CD1c-positive myeloid dendritic cell (primary cell): Measurements from ENCODE around the gene LTBP1.
"Not testable (repeated sequence)": the region's sequence is repeated elsewhere in the genome, so short reads cannot be mapped to it uniquely, and the experiment has no call there.

Experiments
- DNase-seq: peaks from one replicate; pipeline ENCODE4 v3.0.0-alpha.2; 2016; ENCODE audit errors: extremely low spot score

LTBP1 gene

DNA sequence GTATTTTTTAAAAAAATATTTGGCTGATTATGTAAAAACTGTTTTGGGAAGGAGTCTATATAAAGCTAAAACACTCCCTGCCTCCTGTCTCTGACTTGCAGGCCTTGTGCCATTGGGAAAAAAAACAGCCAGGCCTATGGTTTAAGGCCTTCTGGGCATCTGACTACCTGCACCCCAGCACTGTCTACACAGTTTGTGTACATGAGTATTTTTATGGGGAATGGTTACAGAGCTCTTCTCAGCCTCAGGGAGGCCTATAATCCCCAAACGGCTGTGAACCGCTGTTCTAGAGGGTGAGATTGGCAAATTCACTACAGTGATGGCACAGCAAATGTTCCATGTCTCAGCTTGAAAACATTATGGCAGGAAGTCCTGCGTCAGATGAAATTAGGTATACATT lies 96.1 kb downstream of the LTBP1 start:
- DNase-seq = no peak

DNA sequence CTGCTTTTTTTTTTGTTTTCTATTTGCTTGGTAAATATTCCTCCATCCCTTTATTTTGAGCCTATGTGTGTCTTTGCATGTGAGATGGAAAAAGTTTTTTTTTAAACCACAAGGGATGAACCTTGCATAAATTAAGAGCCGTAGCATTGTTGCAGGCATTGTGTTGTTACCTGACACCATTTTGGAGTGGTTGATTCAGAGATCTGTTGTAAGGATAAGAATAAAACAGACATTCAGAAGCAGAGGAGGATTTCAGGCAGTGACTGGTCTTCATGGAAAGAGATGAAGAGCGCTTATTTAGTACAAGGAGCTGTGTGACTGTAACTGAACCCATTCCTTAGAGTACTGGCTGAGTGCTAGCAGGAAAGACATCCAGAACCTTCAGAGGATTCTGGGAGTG lies 101.2 kb downstream of the LTBP1 start:
- no peak for DNase-seq

DNA sequence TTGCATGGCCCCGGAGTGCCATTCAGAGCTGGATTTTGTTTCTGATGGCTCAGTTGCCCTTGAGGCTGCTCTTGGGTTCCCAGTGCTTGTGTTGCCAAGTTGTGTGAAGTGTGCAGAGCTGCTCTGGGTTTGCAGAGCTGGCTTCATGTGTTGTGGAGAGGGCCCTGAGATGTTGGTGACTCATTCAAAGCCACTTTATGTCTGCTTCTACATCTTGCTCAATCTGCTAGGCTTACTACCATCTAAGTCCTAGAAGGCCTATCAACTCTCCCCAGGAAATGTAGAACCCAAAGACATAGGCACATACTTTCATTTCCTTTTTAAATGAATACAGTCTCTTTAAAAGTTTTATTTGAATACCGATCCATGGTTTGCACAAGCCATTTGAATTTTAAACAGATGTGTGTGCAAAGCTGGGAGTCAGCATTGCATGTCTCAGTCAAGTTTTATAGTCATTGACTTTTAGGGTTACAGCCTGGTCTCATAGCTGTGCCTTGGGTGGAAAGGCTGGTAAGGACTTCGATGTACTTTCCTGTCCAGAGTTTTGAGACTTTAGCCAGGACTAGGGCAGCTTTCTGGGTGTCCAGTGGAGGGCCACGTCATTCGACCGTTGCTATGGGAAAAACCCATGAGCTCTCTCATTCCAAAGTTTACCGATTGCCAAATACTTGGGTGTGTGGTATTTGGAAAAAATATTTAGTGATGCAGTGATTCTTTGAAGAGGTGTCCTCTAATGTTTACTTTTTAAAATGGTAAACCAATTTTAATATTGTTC lies 105.0 kb downstream of the LTBP1 start:
- DNase-seq = peak; percentile 4

DNA sequence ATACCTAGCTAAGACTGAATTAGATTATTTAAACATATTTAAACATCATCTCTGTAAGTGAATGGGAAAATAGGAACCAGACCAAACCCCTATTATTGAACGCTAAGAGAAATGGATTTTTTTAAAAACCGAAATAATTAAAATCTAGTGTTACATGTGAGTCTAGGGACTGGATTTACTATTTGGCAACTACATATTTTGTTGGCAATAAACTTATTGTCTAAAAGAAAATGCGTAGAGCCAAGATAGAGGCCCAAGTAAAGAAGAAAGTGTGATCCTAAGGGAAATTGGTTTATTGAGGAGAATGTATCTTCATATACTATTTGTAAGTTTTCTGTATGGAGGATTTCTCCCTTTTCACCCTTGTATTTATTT lies 105.6 kb downstream of the LTBP1 start:
- DNase-seq = no peak

DNA sequence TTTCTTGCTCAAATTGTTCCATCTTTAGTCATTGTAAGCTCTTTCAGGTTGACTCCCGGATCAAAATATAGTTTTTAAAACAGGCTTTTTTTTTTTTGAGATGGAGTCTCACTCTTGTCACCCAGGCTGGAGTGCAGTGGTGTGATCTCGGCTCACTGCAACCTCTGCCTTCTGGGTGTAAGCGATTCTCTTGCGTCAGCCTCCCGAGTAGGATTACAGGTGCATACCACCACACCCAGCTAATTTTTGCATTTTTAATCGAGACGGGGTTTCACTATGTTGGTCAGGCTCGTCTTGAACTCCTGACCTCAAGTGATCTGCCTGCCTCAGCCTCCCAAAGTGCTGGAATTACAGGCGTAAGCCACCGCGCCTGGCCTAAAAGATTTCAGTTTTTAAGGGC lies 106.0 kb downstream of the LTBP1 start:
- DNase-seq = not testable (repeated sequence)

DNA sequence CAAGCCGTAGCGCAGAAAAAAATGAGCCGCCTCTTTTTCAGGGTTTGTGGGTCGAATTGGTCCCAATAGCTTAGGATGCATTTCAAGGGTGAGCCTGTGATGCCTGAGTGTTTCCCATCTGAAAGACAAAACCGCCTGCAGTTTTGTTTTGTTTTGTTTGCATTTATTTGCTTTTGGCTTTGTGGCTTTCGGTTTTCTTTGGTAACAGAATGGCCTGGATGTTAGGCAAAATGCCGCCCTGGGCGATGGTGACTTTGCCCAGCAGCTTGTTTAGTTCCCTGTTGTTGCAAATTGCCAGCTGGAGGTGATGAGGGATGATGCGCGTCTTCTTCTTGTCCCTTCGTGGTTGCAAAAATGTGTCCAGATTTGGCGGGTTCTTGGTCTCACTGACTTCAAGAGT lies 109.4 kb downstream of the LTBP1 start:
- DNase-seq = no peak

DNA sequence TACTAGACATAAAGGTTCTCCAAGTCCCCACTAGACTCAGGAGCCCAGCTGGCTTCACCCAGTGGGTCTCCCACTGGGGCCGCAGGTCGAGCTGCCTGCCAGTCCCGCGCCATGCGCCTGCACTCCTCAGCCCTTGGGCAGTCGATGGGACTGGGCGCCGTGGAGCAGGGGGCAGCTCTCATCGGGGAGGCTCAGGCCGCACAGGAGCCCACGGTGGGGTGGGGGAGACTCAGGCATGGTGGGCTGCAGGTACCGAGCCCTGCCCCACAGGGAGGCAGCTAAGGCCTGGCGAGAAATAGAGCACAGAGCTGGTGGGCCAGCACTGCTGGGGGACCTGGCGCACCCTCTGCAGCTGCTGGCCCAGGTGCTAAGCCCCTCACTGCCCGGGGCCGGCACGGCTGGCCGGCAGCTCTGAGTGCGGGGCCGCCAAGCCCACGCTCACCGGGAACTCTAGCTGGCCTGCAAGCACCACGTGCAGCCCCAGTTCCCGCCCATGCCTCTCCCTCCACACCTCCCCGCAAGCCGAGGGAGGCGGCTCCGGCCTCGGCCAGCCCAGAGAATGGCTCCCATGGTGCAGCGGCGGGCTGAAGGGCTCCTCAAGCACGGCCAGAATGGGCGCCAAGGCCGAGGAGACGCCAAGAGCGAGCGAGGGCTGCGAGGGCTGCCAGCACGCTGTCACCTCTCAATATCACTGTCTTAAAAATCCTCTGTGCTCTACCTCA lies 110.7 kb downstream of the LTBP1 start:
- not testable (repeated sequence) for DNase-seq

DNA sequence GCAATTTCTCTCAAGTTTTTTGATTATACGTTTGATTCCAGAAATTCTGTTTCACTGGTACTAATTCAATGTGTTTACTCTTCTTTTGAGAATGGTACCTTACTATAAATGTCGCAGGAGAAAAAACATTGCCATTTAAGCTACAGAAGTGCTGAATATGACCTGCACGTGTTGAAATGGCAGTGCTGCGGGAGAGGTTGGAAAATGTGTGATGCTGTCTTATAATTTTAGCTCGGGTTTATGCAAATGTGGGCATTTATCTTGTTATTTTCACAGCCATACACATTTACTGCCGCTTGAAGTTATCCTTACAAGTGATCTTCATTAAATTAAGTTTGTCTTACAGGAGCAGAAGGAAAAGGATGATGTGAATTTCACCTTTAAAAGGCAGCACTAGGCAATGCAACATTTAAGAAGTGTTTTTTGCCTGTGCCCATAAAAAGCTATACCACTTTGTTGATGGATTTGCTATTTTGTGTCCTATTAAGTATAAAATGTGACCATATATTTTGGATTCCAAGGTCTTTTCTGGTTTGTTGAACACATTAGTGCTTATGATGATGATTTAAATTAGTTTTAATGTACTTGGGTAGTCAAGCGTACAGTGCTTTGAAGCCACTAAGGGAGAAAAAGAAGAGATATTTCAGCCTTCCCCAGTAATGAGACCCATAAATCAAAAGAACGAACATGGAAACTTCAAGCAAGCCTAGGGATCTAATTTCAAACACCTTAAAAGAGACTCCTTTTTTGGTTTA lies 112.1 kb downstream of the LTBP1 start:
- no peak for DNase-seq

DNA sequence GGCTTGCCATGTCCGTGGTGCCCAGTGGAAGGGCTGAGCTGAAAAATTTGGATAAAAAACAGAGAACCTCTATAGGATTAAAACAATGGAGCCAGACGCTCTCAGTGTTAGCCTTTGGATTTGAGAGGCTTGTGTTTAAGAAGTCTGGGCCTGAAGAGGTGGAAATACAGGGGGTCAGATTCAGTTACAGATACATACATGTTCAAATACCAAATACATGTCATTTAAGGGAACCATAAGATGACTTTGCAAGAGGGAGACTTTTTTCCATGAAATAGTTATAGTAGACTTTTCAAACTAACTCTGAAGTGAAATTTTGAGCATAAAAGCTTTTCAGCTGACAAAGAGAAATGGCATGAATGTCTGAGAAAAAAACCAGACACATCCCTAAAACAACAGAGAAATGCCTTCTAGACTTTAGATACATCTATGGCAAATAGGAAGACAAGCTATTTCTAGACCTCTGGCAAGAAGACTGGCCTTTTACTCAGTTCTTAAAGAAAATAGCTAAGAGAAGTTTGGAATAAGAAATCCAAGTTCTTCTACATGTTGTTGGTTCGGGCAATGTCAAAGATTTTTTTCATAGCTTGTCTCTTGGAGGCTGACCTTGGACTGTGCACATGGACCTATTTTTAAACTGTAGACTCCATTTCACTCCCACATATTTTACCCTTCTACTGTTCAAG lies 112.9 kb downstream of the LTBP1 start:
- DNase-seq = no peak

DNA sequence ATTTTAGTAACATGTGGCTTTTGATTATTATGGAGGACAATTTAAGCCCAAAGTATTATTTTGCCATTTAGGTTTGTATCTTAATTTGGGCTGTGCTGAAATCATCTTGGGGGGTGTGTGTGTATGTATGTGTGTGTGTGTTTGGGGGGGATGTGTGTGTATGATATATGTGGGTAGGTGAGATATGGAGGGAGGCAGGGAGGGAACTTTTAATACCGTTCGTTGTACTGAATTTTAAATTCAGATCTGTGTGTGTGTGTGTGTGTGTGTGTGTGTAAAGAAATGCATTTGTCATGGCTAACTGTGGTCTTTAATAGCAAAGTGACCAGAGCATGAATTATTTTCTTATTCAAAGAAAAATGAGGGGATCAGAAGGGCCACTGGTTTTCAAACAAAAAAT lies 113.7 kb downstream of the LTBP1 start:
- no peak for DNase-seq

DNA sequence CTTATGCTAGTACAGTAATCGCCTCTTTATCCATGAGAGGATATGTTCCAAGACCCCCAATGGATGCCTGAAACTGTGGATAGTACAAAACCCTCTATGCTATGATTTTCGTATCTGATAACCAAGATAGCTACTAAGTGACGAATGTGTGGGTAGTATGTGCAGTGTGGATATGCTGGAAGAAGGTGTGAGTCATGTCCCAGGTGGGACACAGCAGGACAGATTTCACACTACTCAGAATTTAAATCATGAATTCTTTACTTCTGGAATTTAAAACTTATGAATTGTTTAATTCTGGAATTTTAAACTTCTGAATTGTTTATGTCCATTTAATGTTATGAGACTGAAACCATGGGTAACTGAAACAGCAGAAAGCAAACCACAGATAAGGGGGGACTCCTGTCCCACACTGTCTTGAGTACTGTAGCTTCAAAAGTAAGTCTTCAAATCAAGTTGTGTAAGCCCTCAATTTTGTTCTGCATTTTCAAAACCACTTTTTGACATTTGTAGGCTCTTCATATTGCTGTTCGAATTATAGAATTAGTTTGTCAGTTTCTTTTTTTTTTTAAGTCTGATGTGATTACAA lies 116.0 kb downstream of the LTBP1 start:
- no peak for DNase-seq

DNA sequence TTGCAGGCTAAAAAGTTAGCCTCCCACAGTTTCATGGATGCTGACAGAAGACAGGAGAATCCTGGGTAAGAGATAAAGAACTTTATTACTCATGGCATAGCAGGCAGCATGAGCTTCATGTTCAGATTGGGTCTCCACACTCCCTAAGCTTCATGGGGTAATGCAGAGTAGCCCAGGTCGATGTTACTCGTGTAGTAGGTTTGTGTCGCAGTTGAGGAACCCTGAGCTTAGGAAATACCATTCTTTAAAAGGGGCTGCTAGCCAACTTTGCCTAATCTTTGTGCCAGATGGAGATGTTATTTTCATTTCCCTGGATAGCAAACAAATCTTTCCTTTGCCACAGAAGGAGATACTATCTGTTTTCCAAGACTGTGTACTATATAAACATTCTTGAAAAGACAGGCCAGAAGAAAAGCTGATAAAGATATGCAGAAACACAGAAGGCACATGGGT lies 117.6 kb downstream of the LTBP1 start:
- no peak for DNase-seq

DNA sequence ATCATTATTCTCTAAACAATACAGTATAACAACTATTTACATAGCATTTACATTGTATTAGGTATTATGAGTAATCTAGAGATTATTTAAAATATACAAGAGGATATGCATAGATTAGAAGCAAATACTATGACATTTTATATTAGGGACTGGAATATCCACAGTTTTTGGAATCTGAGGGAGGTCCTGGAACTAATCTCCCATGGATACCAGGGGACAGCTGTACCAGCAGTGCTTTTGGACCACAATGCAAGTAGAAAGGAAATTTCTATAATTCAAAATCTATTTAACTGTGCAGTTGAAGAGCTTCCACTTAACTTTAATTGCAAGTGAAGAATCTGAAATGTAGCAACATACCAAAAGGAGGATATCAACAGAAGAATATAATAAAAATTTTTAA lies 120.8 kb downstream of the LTBP1 start:
- no peak for DNase-seq

DNA sequence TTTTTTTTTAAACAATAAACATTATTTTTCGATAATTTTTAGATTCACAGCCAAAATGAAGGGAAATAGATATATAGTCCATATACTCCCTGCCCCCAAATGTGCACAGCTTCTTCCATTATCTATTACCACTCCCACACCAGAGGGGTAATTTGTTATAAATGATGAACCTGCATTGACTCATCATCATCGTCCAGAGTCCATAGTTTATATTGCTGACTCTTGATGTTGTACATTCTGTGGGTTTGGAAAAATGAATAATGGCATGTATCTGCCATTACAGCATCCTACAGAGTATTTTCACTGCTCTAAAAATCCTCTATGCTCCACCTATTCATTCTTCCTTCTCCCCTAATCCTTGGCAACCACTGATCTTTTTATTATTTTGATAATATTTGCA lies 121.5 kb downstream of the LTBP1 start:
- DNase-seq = no peak

DNA sequence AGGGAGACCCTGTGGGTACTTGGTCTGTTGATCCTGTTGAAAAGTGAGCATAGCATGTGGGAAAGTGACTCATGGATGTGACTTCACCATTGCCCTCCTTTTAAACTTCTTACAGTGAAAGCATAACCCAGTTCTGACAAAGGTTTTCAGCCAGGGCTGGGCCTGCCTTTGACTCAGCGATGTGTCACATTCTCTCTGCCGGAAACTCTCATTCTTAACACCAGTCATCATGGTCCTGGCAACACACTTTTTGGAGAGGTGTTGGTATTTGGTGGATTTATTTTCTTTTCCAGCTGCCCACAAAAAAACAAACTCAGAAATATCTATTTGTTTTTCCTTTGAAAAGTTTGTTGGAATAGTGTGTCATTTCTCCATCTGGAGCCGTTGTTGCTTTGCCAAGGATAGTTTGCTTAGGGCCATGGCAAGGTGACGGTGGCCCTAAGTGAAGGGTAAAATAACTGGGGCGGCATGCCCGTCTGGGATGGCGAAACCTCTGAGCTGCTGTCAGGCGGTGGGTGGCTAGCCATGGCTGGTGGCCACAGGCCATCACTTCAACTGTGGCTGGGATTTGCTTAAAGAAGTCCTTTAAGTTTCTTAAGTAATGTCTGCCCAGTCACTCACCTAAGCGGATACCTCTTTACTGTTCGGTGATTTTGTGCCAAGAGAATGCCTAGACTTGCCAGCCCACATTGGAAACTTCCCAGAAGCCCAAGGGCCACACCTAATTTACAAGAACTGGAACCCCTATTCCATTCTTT lies 123.3 kb downstream of the LTBP1 start:
- no peak for DNase-seq

DNA sequence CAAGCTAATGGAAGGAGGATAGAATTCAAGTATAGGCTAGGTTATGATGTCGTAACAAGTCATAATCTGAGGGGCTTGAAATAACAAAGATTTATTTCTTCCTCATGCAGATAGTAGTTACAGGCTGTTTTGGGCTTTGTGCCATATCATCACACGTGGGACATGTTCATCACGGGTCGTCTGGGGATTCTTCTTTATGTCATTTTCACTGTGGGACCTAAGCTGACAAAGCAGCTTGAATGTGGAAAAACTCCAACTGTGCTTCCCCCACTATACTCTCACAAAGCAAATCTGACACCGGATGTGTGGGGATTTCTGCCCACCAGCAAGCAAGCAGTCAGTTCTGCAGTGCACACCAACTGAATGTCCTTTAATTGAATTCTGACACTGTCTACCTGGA lies 124.8 kb downstream of the LTBP1 start:
- no peak for DNase-seq

DNA sequence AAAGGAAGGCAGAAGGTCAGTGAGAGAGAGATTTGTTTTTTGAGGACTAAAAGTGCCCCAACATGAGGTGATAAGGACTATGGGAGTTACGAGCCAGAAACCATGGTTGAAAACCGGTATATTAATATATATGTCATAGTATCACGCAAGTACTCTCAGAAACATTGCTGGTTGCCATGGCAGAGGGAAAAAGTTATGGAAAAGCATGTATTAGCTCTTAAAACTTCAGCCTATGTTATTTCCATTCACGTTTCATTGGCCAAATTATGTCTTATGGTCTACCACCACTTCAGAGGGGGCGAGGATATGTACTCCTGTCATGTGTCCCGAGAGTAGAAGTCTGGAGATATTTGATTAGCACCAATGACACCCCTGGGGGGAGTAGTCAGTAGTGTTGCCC lies 125.9 kb downstream of the LTBP1 start:
- no peak for DNase-seq

DNA sequence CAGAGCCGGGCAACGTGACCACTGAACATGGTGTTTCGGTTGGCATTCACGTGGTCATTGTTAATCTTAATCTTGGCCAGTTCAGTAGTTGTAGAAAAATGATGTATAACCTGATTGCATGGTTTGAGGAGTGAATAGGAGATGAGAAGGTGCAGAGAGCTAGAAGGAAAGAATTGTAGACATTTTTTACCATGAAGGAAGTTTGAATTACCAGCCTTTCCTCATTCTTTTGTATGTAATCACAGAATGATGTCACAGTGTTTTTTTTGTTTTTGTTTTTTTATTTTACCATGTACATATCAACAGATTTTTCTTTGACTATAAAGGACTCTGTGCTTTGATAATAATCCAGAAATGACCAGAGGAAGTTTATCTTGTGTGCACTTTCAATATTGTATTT lies 126.3 kb downstream of the LTBP1 start:
- no peak for DNase-seq

DNA sequence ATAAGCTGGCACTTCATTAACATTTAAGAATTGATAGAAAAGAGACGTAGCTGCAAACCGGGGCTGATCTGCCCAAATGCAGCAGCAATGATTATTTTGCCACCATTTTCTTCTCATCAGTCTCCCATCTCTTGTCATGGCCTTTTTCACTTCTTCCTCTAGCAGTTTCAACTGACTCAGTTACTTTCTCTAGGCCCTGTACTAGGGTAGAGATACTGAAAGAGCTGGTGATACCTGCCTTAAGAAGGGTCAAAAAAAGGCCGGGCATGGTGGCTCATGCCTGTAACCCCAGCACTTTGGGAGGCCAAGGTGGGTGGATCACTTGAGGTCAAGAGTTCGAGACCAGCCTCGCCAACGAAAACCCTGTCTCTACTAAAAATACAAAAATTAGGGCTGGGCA lies 127.4 kb downstream of the LTBP1 start:
- DNase-seq = no peak

DNA sequence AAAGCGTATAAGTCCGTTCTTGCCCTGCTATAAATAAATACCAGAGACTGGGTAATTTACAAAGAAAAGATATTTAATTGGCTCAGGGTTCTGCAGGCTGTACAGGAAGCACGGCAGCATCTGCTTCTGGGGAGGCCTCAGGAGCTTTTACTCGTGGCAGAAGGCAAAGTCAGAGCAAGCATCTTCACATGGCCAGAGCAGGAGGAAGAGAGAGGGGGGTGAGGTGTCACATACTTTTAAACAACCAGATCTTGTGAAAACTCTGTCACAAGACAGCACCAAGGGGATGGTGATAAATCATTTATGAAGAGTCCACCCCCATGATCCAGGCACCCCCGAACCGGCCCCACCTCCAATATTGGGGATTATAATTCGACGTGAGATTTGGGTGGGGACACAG lies 130.6 kb downstream of the LTBP1 start:
- no peak for DNase-seq

DNA sequence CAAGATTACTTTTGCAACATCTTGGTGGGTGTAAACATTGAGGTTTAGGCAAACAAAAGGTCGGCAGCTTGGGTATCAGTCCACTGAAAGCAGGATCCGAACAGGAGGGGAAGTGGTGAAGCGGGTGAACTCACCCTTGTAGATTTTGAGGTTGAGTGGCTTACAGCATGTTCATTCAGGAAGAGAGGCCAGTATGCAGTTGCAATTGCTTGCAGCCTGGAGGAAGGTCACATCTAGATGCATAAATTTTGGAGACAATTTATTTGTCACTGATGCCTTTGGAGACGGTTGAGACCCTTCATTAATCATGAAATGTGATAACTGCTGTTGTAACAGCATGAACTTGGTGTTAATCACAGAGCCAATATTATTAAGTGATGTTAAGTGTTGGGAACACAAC lies 131.1 kb downstream of the LTBP1 start:
- DNase-seq = no peak
